Ovary (tissue), 10 donors: ENCODE measurements around the gene HIF3A. TPM values are rescaled to one million over a fixed set of nuclear protein-coding genes. Genes with fewer than 3 reads are reported as not detected.

Experiments
- DNase-seq, 5 donors: peaks; one replicate each; pipeline ENCODE4 v3.0.0-alpha.2; 2019 to 2020
- H3K27ac ChIP-seq, 2 donors: fragments of 200-600 bp; one replicate each; pipeline versions ENCODE4 v1.5.1 to v1.8.0; 2019 to 2022
- H3K27me3 ChIP-seq: fragments of 200-600 bp; one replicate; pipeline ENCODE4 v1.8.0; 2022
- H3K36me3 ChIP-seq: fragments of 200-600 bp; sonication (generic); one replicate; pipeline ENCODE4 v1.5.1; 2019
- H3K4me1 ChIP-seq: one replicate; pipeline ENCODE4 v1.8.1; 2013; ENCODE audit warnings: mild to moderate bottlenecking, moderate library complexity; ENCODE audit not compliant: insufficient read depth
- H3K4me3 ChIP-seq: fragments of 200-600 bp; sonication (generic); one replicate; pipeline ENCODE4 v1.5.1; 2017
- H3K9me3 ChIP-seq, 2 donors: fragments of 200-600 bp in 1 of 2; sonication (generic) in 1 of 2; one replicate each; pipeline versions ENCODE4 v1.5.1 to v1.8.1; 2013 to 2019; ENCODE audit warnings: mild to moderate bottlenecking in 1 of 2, moderate library complexity in 1 of 2
- CTCF ChIP-seq, 3 donors: fragments of 450-650 bp in 2 of 3; fragments of 200-600 bp in 1 of 3; IDR thresholded peaks; one replicate each; pipeline versions ENCODE4 v1.5.1 to v1.8.0; 2016 to 2022; ENCODE audit warnings: antibody characterized with exemption in 3 of 3, mild to moderate bottlenecking in 1 of 3
- EP300 ChIP-seq: sonication (generic); formaldehyde crosslinking; IDR thresholded peaks from one replicate; pipeline ENCODE4 v1.6.1; 2017; ENCODE audit warnings: antibody characterized with exemption
- POLR2A ChIP-seq: fragments of 450-650 bp; IDR thresholded peaks from one replicate; pipeline ENCODE4 v1.6.1; 2017; ENCODE audit warnings: antibody characterized with exemption, mild to moderate bottlenecking, moderate library complexity
- WGBS, 3 donors: extraction: QIAGEN DNeasy Blood & Tissue Kit in 1 of 3; methylation state at CpG; one replicate each; pipeline versions ENCODE4 v1.1.5 to v1.1.7; 2013 to 2017; 5-methylcytosine and 5-hydroxymethylcytosine counted together
- intact Hi-C, 4 donors: fragments of 100-400 bp; cut with DNase I; formaldehyde crosslinking; loops; one replicate each; pipeline versions ENCODE4 v1.11.0 to v1.15.1; 2022 to 2023
- long read RNA-seq, 3 donors: library from polyadenylated mRNA in 2 of 3; unstranded in 2 of 3; transcript quantifications; one replicate each; pipeline ENCODE4 v2.0.0 and lab custom pipeline, GENCODE V29; 2021 to 2026
- polyA plus RNA-seq, 2 donors: library from polyadenylated mRNA; stranded (reverse); fragments of 200-250 nt in 1 of 2; fragments of 350-450 nt in 1 of 2; fragmentation: Illumina TruSeq in 1 of 2; extraction: RNeasy Lipid Tissue Mini Kit (QIAGEN cat#74804) in 1 of 2; gene quantifications; one replicate each; pipeline ENCODE4 v1.2.3, GENCODE V29; 2013 to 2014
- total RNA-seq, 7 donors: library from RNA; depleted of rRNA in 2 of 7; stranded (reverse); fragments of >200 nt in 2 of 7; fragmentation: NEBNext Ultra II Directional in 3 of 7; extraction: Animal tissue kit (Norgen Biotek cat#: 25700) in 3 of 7; gene quantifications; one replicate each; pipeline versions ENCODE4 v1.1.0 to v1.2.4, GENCODE V29; 2016 to 2023
- donor health status: DM: no; HTN: no; CAD: no; lungs with moderate emphysema.
- donor health status: DM: no; HTN: no; CAD: no.
- donor health status: Bipolar disorder and iron deficiency.
- donor health status: DM: yes; HTN: yes; CAD: no.
- donor health status: DM: no; HTN: no; CAD: no.
- donor health status: DM: yes; HTN: yes; CAD: no.

The HIF3A gene
- total RNA-seq, result 10 to 100 TPM; 27.0 to 82.2 (median 57.7) TPM
- polyA plus RNA-seq, result 10 to 100 TPM; 10.8 to 37.9 TPM
- long read RNA-seq, donor 1, partial matches to known transcripts, result 7 of 57 reads
- long read RNA-seq, donor 1, other reads (novel, unspliced or antisense), result 45 of 57 reads
- long read RNA-seq, donor 2, partial matches to known transcripts, result 0 of 1 reads
- long read RNA-seq, donor 2, other reads (novel, unspliced or antisense), result 0 of 1 reads
- long read RNA-seq, donor 3, partial matches to known transcripts, result 16 of 42 reads
- long read RNA-seq, donor 3, other reads (novel, unspliced or antisense), result 21 of 42 reads

GRCh38 chr19:46296722-46297461 lies at the start of gene HIF3A:
HIF3A (plus strand) TSS chr19:46297042; CDS start chr19:46297077, 35 bp downstream.
- intact Hi-C loops, result loop anchor here in 2 of 4 donors (10.0 kb wide), 2 partner anchors 58 to 228 kb away; no protein-coding TSS in a partner anchor
- H3K4me3 ChIP-seq, result peak within 1 kb of the TSS; percentile 44
- 3 to 9% (median 4%) methylated on average over 32 to 46 of the region's 46 CpGs for WGBS, 3 donors
- H3K36me3 ChIP-seq, result no peaks in the 10 kb centered on the region
- peaks cover 16% of the 10 kb centered on the region for H3K4me1 ChIP-seq
- peak within 1 kb of the TSS; percentile 66 to 82 for H3K27ac ChIP-seq
- no peak for TF ChIP-seq CTCF (IDR thresholded peaks at IDR 0.05)
- DNase-seq, result peak; percentile 78 to 89 (median 86)
- no peaks in the 10 kb centered on the region for H3K27me3 ChIP-seq
- H3K9me3 ChIP-seq, result no peaks in the 10 kb centered on the region

GRCh38 chr19:46250076-46250735 lies 46.6 kb upstream of the HIF3A start:
- WGBS, 3 donors, result 39 to 48% (median 44%) methylated on average over 3 of the region's 3 CpGs
- no peak for TF ChIP-seq CTCF (IDR thresholded peaks at IDR 0.05)
- TF ChIP-seq POLR2A, result no peak
- TF ChIP-seq EP300, result no peak

GRCh38 chr19:46251416-46251815 lies 45.4 kb upstream of the HIF3A start:
- DNase-seq, result no peak
- H3K27ac ChIP-seq, result no peak overlapping the region
- H3K4me3 ChIP-seq, result no peak overlapping the region
- no peak for TF ChIP-seq CTCF (IDR thresholded peaks at IDR 0.05)
- TF ChIP-seq EP300, result no peak
- no peak for TF ChIP-seq POLR2A
- H3K4me1 ChIP-seq, result no peaks in the 10 kb centered on the region
- 69 to 79% (median 69%) methylated on average over 5 of the region's 5 CpGs for WGBS, 3 donors
- intact Hi-C loops, result no loop called here
- no peaks in the 10 kb centered on the region for H3K27me3 ChIP-seq
- no peaks in the 10 kb centered on the region for H3K36me3 ChIP-seq
- H3K9me3 ChIP-seq, result no peaks in the 10 kb centered on the region

More at GRCh38 chr19:46250076-46250735, 46.6 kb upstream of the HIF3A start:
- Histone ChIP-seq H3K4me3 (no peak overlapping the region), H3K9me3 (no peaks in the 10 kb centered on the region), H3K27me3 (no peaks in the 10 kb centered on the region), H3K36me3 (no peaks in the 10 kb centered on the region), H3K4me1 (no peaks in the 10 kb centered on the region), H3K27ac (no peak overlapping the region)
- no peak for DNase-seq
- intact Hi-C loops, result no loop called here

GRCh38 chr19:46254776-46255175 lies 42.1 kb upstream of the HIF3A start:
- intact Hi-C loops, result no loop called here
- WGBS, 3 donors, result 78 to 89% (median 82%) methylated on average over 4 of the region's 4 CpGs
- Histone ChIP-seq H3K4me3 (no peak overlapping the region), H3K36me3 (no peaks in the 10 kb centered on the region), H3K27ac (no peak overlapping the region), H3K9me3 (no peaks in the 10 kb centered on the region), H3K4me1 (no peaks in the 10 kb centered on the region), H3K27me3 (no peaks in the 10 kb centered on the region)
- no peak for TF ChIP-seq POLR2A
- no peak for TF ChIP-seq CTCF (IDR thresholded peaks at IDR 0.05)
- no peak for TF ChIP-seq EP300
- no peak for DNase-seq
